Mesenchymal stem cell (in vitro differentiated cells and primary cell): Measurements from ENCODE around the gene AP1S2.

Source experiments
- DNase-seq: peaks from one replicate; pipeline ENCODE4 v3.0.0-alpha.2; 2013
- H2AFZ ChIP-seq: one replicate; pipeline ENCODE4 v1.6.1; 2013; ENCODE audit warnings: low read depth, mild to moderate bottlenecking, control low read depth, inconsistent platforms, low read length, moderate library complexity
- H2AK5ac ChIP-seq: 2 replicates; pipeline ENCODE4 v1.6.1; 2013; ENCODE audit warnings: low read length, moderate library complexity, mild to moderate bottlenecking, inconsistent platforms; ENCODE audit not compliant: severe bottlenecking
- H2BK120ac ChIP-seq: one replicate; pipeline ENCODE4 v1.6.1; 2013; ENCODE audit warnings: low read depth, mild to moderate bottlenecking, inconsistent platforms, low read length, moderate library complexity
- H2BK12ac ChIP-seq, 2 experiments: one replicate each; pipeline ENCODE4 v1.6.1; 2013; ENCODE audit warnings: inconsistent platforms in 2 of 2, low read length in 2 of 2, mild to moderate bottlenecking in 2 of 2, moderate library complexity in 2 of 2, control low read depth in 1 of 2
- H2BK15ac ChIP-seq: one replicate; pipeline ENCODE4 v1.6.1; 2013; ENCODE audit warnings: mild to moderate bottlenecking, low read depth, inconsistent platforms; ENCODE audit not compliant: poor library complexity, severe bottlenecking
- H2BK5ac ChIP-seq: 2 replicates; pipeline ENCODE4 v1.6.1; 2013; ENCODE audit warnings: low read depth, mild to moderate bottlenecking, low read length, control low read depth, inconsistent platforms; ENCODE audit not compliant: poor library complexity, severe bottlenecking
- H3K14ac ChIP-seq, 2 experiments: one replicate each; pipeline ENCODE4 v1.6.1; 2013; ENCODE audit warnings: inconsistent platforms in 2 of 2, low read length in 2 of 2, control low read depth in 1 of 2, mild to moderate bottlenecking in 1 of 2, moderate library complexity in 1 of 2
- H3K18ac ChIP-seq, 2 experiments: one replicate each; pipeline ENCODE4 v1.6.1; 2013; ENCODE audit warnings: inconsistent platforms in 2 of 2, low read length in 2 of 2, control low read depth in 1 of 2, low read depth in 1 of 2, mild to moderate bottlenecking in 1 of 2
- H3K23ac ChIP-seq, 2 experiments: one replicate each; pipeline ENCODE4 v1.6.1; 2013; ENCODE audit warnings: inconsistent platforms in 2 of 2, low read length in 2 of 2, mild to moderate bottlenecking in 2 of 2, moderate library complexity in 2 of 2, control low read depth in 1 of 2
- H3K27ac ChIP-seq: 2 replicates; pipeline ENCODE4 v1.5.1; 2013; ENCODE audit warnings: mild to moderate bottlenecking, moderate library complexity, low read length, control low read depth, inconsistent platforms; ENCODE audit not compliant: poor library complexity, severe bottlenecking
- H3K27me3 ChIP-seq, 2 experiments: 2 replicates each; pipeline versions ENCODE4 v1.6.1 to v1.7.0; 2013; ENCODE audit warnings: low read length in 2 of 2, mild to moderate bottlenecking in 2 of 2, moderate library complexity in 2 of 2, control low read depth in 1 of 2, inconsistent platforms in 1 of 2; ENCODE audit not compliant: control insufficient read depth in 1 of 2, insufficient read depth in 1 of 2
- H3K36me3 ChIP-seq, 2 experiments: 2 replicates each; pipeline versions ENCODE4 v1.6.1 to v1.7.0; 2013; ENCODE audit warnings: low read length in 2 of 2, control low read depth in 1 of 2, inconsistent platforms in 1 of 2, low read depth in 1 of 2, mild to moderate bottlenecking in 1 of 2; ENCODE audit not compliant: insufficient read depth in 2 of 2, control insufficient read depth in 1 of 2
- H3K4ac ChIP-seq, 2 experiments: one replicate each; pipeline ENCODE4 v1.6.1; 2013; ENCODE audit warnings: inconsistent platforms in 2 of 2, low read length in 2 of 2, mild to moderate bottlenecking in 2 of 2, moderate library complexity in 2 of 2, control low read depth in 1 of 2, low read depth in 1 of 2
- H3K4me1 ChIP-seq: 2 replicates; pipeline ENCODE4 v1.6.1; 2013; ENCODE audit warnings: low read depth, low read length, control low read depth; ENCODE audit not compliant: control insufficient read depth, insufficient read depth
- H3K4me2 ChIP-seq: 2 replicates; pipeline ENCODE4 v1.6.1; 2013; ENCODE audit warnings: low read length, mild to moderate bottlenecking, inconsistent platforms; ENCODE audit not compliant: poor library complexity, severe bottlenecking
- H3K4me3 ChIP-seq, 2 experiments: 2 replicates each; pipeline versions ENCODE4 v1.5.1 to v1.7.0; 2013; ENCODE audit warnings: low read length in 2 of 2, mild to moderate bottlenecking in 2 of 2, control low read depth in 1 of 2, low read depth in 1 of 2; ENCODE audit not compliant: insufficient read depth in 1 of 2
- H3K79me1 ChIP-seq: replicated peaks from 2 replicates; pipeline ENCODE4 v1.6.1; 2013; ENCODE audit warnings: mild to moderate bottlenecking, control low read depth, low read length, inconsistent platforms; ENCODE audit not compliant: poor library complexity, severe bottlenecking
- H3K9ac ChIP-seq: 2 replicates; pipeline ENCODE4 v1.7.0; 2013; ENCODE audit warnings: mild to moderate bottlenecking, low read length, moderate library complexity
- H3K9me3 ChIP-seq: 2 replicates; pipeline ENCODE4 v1.7.0; 2013; ENCODE audit warnings: mild to moderate bottlenecking, low read length; ENCODE audit not compliant: control insufficient read depth
- H4K8ac ChIP-seq: one replicate; pipeline ENCODE4 v1.6.1; 2013; ENCODE audit warnings: inconsistent platforms, mild to moderate bottlenecking, low read length, moderate library complexity
- H4K91ac ChIP-seq: one replicate; pipeline ENCODE4 v1.6.1; 2013; ENCODE audit warnings: mild to moderate bottlenecking, low read length, inconsistent platforms
- WGBS: methylation state at CpG from one replicate; pipeline ENCODE4 v1.1.7; 2013; ENCODE audit warnings: mixed read lengths; 5-methylcytosine and 5-hydroxymethylcytosine counted together

AP1S2 gene

GRCh38 chrX:15814771-15815365 is 39.7 kb downstream of the AP1S2 start:
- Histone ChIP-seq H2AFZ (no peak overlapping the region), H3K4ac (no peak overlapping the region), H3K79me1 (no peaks in the 10 kb centered on the region), H3K4me2 (no peak overlapping the region), H3K4me1 (no peaks in the 10 kb centered on the region), H2BK120ac (no peak overlapping the region), H2BK5ac (no peak overlapping the region), H3K27me3 (no peaks in the 10 kb centered on the region), H4K8ac (no peak overlapping the region), H3K18ac (no peak overlapping the region), H3K27ac (no peak overlapping the region), H2AK5ac (no peak overlapping the region), H3K9ac (no peak overlapping the region), H3K23ac (no peak overlapping the region), H2BK12ac (no peak overlapping the region), H3K9me3 (no peaks in the 10 kb centered on the region), H3K14ac (no peak overlapping the region), H4K91ac (no peak overlapping the region), H2BK15ac (no peak overlapping the region), H3K36me3 (peaks cover 8 to 87% of the 10 kb centered on the region in 2 experiments), H3K4me3 (no peak overlapping the region)
- WGBS: 100% methylated on average over 2 of the region's 6 CpGs
- DNase-seq: no peak

- no peak overlapping the region for H2AFZ ChIP-seq
- no peak overlapping the region for H4K91ac ChIP-seq
- DNase-seq: no peak
- no peak overlapping the region for H3K4me2 ChIP-seq
- H3K27me3 ChIP-seq: no peaks in the 10 kb centered on the region
- H3K18ac ChIP-seq: no peak overlapping the region
- H3K27ac ChIP-seq: no peak overlapping the region
- no peak overlapping the region for H4K8ac ChIP-seq
- H3K9ac ChIP-seq: no peak overlapping the region
- H3K14ac ChIP-seq: no peak overlapping the region
- no peaks in the 10 kb centered on the region for H3K9me3 ChIP-seq
- no peaks in the 10 kb centered on the region for H3K79me1 ChIP-seq
- no peak overlapping the region for H2BK12ac ChIP-seq
- H3K36me3 ChIP-seq: peaks cover 10 to 91% of the 10 kb centered on the region in 2 experiments
- no peak overlapping the region for H3K23ac ChIP-seq
- no peaks in the 10 kb centered on the region for H3K4me1 ChIP-seq
- H3K4ac ChIP-seq: no peak overlapping the region
- WGBS: 100% methylated on average over 1 of the region's 1 CpG
- H2AK5ac ChIP-seq: no peak overlapping the region
- H2BK15ac ChIP-seq: no peak overlapping the region
- no peak overlapping the region for H2BK120ac ChIP-seq
- no peak overlapping the region for H2BK5ac ChIP-seq
- H3K4me3 ChIP-seq: no peak overlapping the region
Observed at GRCh38 chrX:15813416-15813815, 41.2 kb downstream of the AP1S2 start.

- Histone ChIP-seq H4K8ac (no peak overlapping the region), H3K18ac (no peak overlapping the region), H3K36me3 (peaks cover 10 to 87% of the 10 kb centered on the region in 2 experiments), H3K4ac (no peak overlapping the region), H2AK5ac (no peak overlapping the region), H2BK120ac (no peak overlapping the region), H3K27ac (no peak overlapping the region), H4K91ac (no peak overlapping the region), H3K14ac (no peak overlapping the region), H3K4me2 (no peak overlapping the region), H2BK15ac (no peak overlapping the region), H3K4me1 (no peaks in the 10 kb centered on the region), H2BK12ac (no peak overlapping the region), H2AFZ (no peak overlapping the region), H3K4me3 (no peak overlapping the region), H3K27me3 (no peaks in the 10 kb centered on the region), H3K79me1 (no peaks in the 10 kb centered on the region), H2BK5ac (no peak overlapping the region), H3K9ac (no peak overlapping the region), H3K9me3 (no peaks in the 10 kb centered on the region), H3K23ac (no peak overlapping the region)
- no peak for DNase-seq
- WGBS: 85% methylated on average over 3 of the region's 8 CpGs
Observed at GRCh38 chrX:15812192-15812938, 42.2 kb downstream of the AP1S2 start.

- no peak overlapping the region for H2BK5ac ChIP-seq
- H3K4me1 ChIP-seq: no peaks in the 10 kb centered on the region
- H2BK12ac ChIP-seq: no peak overlapping the region
- H2BK15ac ChIP-seq: no peak overlapping the region
- H3K9me3 ChIP-seq: no peaks in the 10 kb centered on the region
- no peak overlapping the region for H4K8ac ChIP-seq
- H3K18ac ChIP-seq: no peak overlapping the region
- no peak overlapping the region for H3K4me3 ChIP-seq
- H2AFZ ChIP-seq: no peak overlapping the region
- no peak overlapping the region for H3K4ac ChIP-seq
- no peak overlapping the region for H2AK5ac ChIP-seq
- no peak for DNase-seq
- H3K36me3 ChIP-seq: peaks cover 3 to 76% of the 10 kb centered on the region in 2 experiments
- no peaks in the 10 kb centered on the region for H3K27me3 ChIP-seq
- no peak overlapping the region for H3K23ac ChIP-seq
- no peak overlapping the region for H3K14ac ChIP-seq
- no peak overlapping the region for H3K27ac ChIP-seq
- no peak overlapping the region for H3K4me2 ChIP-seq
- no peak overlapping the region for H3K9ac ChIP-seq
- H2BK120ac ChIP-seq: no peak overlapping the region
- WGBS: no CpG with 5 or more reads among the region's 4 CpGs
- H3K79me1 ChIP-seq: no peaks in the 10 kb centered on the region
- no peak overlapping the region for H4K91ac ChIP-seq
Observed at GRCh38 chrX:15808254-15808653, 46.4 kb downstream of the AP1S2 start.
